Measurements from ENCODE around the gene SCAMP1.
"Not testable (repeated sequence)": the region's sequence is repeated elsewhere in the genome, so short reads cannot be mapped to it uniquely, and the experiment has no call there.

Gene SCAMP1

GRCh38 chr5:78361631-78361993 is 1.2 kb downstream of the SCAMP1 start:
- DNase-seq: peak; percentile 76

- no peak for DNase-seq
These were observed 1.8 kb downstream of the SCAMP1 start for GRCh38 chr5:78362220-78362619.

- DNase-seq: no peak
These were observed 3.6 kb downstream of the SCAMP1 start for GRCh38 chr5:78364005-78364404.

GRCh38 chr5:78367318-78367991 is 7.0 kb downstream of the SCAMP1 start:
- peak; percentile 32 for DNase-seq

GRCh38 chr5:78369680-78370079 is 9.3 kb downstream of the SCAMP1 start:
- DNase-seq: no peak

GRCh38 chr5:78373231-78373630 is 12.8 kb downstream of the SCAMP1 start:
- no peak for DNase-seq

GRCh38 chr5:78376315-78376714 is 15.9 kb downstream of the SCAMP1 start:
- DNase-seq: no peak

- no peak for DNase-seq
These were observed 16.8 kb downstream of the SCAMP1 start for GRCh38 chr5:78377056-78377717.

GRCh38 chr5:78377718-78378105 is 17.3 kb downstream of the SCAMP1 start:
- DNase-seq: no peak

- no peak for DNase-seq
These were observed 27.2 kb downstream of the SCAMP1 start for GRCh38 chr5:78387468-78388153.

GRCh38 chr5:78391357-78391756 is 30.9 kb downstream of the SCAMP1 start:
- DNase-seq: not testable (repeated sequence)

- DNase-seq: no peak
These were observed 37.4 kb downstream of the SCAMP1 start for GRCh38 chr5:78397831-78398230.

GRCh38 chr5:78399116-78399515 is 38.7 kb downstream of the SCAMP1 start:
- DNase-seq: no peak

- no peak for DNase-seq
These were observed 44.4 kb downstream of the SCAMP1 start for GRCh38 chr5:78404682-78405293.

GRCh38 chr5:78405829-78406750 is 45.7 kb downstream of the SCAMP1 start:
- DNase-seq: no peak

- no peak for DNase-seq
These were observed 47.0 kb downstream of the SCAMP1 start for GRCh38 chr5:78407458-78407857.

GRCh38 chr5:78411586-78411985 is 51.2 kb downstream of the SCAMP1 start:
- no peak for DNase-seq

- DNase-seq: no peak
These were observed 56.4 kb downstream of the SCAMP1 start for GRCh38 chr5:78416677-78417425.

GRCh38 chr5:78419396-78419795 is 59.0 kb downstream of the SCAMP1 start:
- DNase-seq: no peak

GRCh38 chr5:78420548-78420947 is 60.1 kb downstream of the SCAMP1 start:
- DNase-seq: no peak

GRCh38 chr5:78424665-78425064 is 64.2 kb downstream of the SCAMP1 start:
- no peak for DNase-seq

All from OCI-M1 (cell line).